SJSA1 (cell line): ENCODE results near the gene EHBP1. TPM values are rescaled to one million over a fixed set of nuclear protein-coding genes. Genes with fewer than 3 reads are reported as not detected.
A peak's percentile ranks its signal among the peaks of the same experiment; 100 is the strongest.

Source experiments
- DNase-seq, 2 experiments: peaks; one replicate each; pipeline ENCODE4 v3.0.0-alpha.2; 2015 to 2020; ENCODE audit warnings: low spot score in 2 of 2, low read depth in 1 of 2
- H3K27ac ChIP-seq: fragments of 250-450 bp; sonication (Bioruptor Pico); 2 replicates; pipeline ENCODE4 v1.5.1; 2020; ENCODE audit warnings: mild to moderate bottlenecking, moderate library complexity
- H3K27me3 ChIP-seq: fragments of 250-450 bp; sonication (Bioruptor Pico); replicated peaks from 2 replicates; pipeline ENCODE4 v1.5.1; 2020; ENCODE audit warnings: mild to moderate bottlenecking, moderate library complexity
- H3K36me3 ChIP-seq: fragments of 250-450 bp; sonication (Bioruptor Pico); 2 replicates; pipeline ENCODE4 v1.5.1; 2020; ENCODE audit warnings: mild to moderate bottlenecking
- H3K4me1 ChIP-seq: fragments of 250-450 bp; sonication (Bioruptor Pico); replicated peaks from 2 replicates; pipeline ENCODE4 v1.6.1; 2021; ENCODE audit warnings: mild to moderate bottlenecking
- H3K4me3 ChIP-seq: fragments of 250-450 bp; sonication (Bioruptor Pico); 2 replicates; pipeline ENCODE4 v1.5.1; 2020; ENCODE audit warnings: mild to moderate bottlenecking
- H3K9me3 ChIP-seq: fragments of 250-450 bp; sonication (Bioruptor Pico); replicated peaks from 2 replicates; pipeline ENCODE4 v1.5.1; 2020; ENCODE audit warnings: mild to moderate bottlenecking
- total RNA-seq: library from RNA; depleted of rRNA; stranded (reverse); fragments of >200 nt; shearing (Covaris generic); gene quantifications from 2 replicates; pipeline ENCODE4 v1.2.3, GENCODE V29; 2014

Gene EHBP1
- total RNA-seq, 1 experiment from 2014 or later = 60.1 TPM

GRCh38 chr2:62731275-62731674 is 25.8 kb downstream of the EHBP1 start:
- peaks cover 2% of the 10 kb centered on the region; the same call in 1 of the 2 replicates for H3K9me3 ChIP-seq
- DNase-seq = no peak
- no peak overlapping the region for H3K4me3 ChIP-seq
- no peaks in the 10 kb centered on the region for H3K27me3 ChIP-seq
- no peaks in the 10 kb centered on the region for H3K36me3 ChIP-seq
- no peak overlapping the region for H3K27ac ChIP-seq
- peaks cover 13% of the 10 kb centered on the region for H3K4me1 ChIP-seq

DNA sequence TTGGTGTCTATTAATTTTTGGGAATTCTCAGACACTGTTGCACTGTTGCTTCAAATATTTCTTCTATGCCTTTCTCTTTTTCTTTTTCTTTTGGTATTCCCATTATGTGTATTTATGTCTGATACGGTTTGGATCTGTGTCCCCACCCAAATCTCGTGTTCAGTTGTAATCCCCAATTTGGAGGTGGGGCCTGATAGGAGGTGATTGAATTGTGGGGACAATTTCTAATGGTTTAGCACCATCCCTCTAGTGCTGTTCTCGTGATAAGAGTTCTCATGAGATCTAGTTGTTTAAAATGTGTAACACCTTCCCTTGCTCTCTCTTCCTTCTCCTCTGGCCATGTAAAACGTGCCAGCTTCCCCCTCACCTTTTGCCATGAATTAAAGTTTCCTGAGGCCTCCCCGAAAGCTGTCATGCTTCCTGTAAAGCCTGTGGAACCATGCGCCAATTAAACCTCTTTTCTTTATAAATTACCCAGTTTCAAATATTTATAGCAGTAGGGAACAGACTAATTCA is 26.8 kb downstream of the EHBP1 start:
- peaks cover 2% of the 10 kb centered on the region; the same call in 1 of the 2 replicates for H3K9me3 ChIP-seq
- H3K27ac ChIP-seq = no peak overlapping the region
- no peak overlapping the region for H3K4me3 ChIP-seq
- H3K27me3 ChIP-seq = no peaks in the 10 kb centered on the region
- H3K4me1 ChIP-seq = peaks cover 13% of the 10 kb centered on the region
- no peaks in the 10 kb centered on the region for H3K36me3 ChIP-seq
- DNase-seq = no peak

- Histone ChIP-seq H3K4me3 (no peak overlapping the region), H3K27ac (0 out of 2 replicates have a peak overlapping the region, but pooled peaks have one; percentile 9), H3K9me3 (peaks cover 2% of the 10 kb centered on the region; the same call in 1 of the 2 replicates), H3K27me3 (no peaks in the 10 kb centered on the region), H3K4me1 (peaks cover 13% of the 10 kb centered on the region), H3K36me3 (no peaks in the 10 kb centered on the region)
- peak in 1 of 2 experiments; percentile 15 for DNase-seq
These were observed 28.0 kb downstream of the EHBP1 start for GRCh38 chr2:62733546-62733945.

DNA sequence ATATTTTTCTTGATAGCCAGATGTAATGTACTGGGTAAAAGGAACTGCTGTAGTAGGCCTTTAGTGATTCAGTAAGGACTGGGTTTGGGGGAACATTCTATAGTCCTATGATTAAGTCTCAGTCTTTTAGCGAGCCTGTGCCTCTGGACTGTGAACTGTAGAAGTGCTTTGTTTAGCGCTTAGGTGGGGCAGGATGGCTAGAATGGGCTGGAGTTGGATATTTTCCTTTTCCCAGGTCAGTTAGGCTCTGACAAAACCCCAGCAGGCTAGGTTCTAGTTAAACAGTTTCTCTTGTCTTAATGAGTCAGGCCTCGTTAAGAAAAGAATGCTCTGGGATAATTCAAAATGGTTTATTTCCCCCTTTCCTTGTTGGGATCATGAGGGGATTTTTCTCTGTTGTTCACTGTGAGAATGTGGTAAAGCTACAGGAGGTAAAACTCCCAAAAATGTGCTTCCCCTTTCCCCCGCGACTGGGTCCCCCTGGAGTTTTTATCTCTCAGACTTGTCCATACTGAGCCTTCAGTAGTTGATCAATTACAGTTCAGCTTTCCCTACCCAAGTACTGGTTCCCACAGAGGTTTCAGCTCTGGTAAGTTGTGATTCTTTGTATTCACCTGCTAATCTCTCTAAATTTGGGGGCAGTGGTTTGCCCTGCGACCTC is 31.5 kb downstream of the EHBP1 start:
- Histone ChIP-seq H3K27ac (no peak overlapping the region), H3K27me3 (no peaks in the 10 kb centered on the region), H3K9me3 (no peaks in the 10 kb centered on the region), H3K36me3 (no peaks in the 10 kb centered on the region), H3K4me1 (peaks cover 27% of the 10 kb centered on the region), H3K4me3 (no peak overlapping the region)
- DNase-seq = no peak

- Histone ChIP-seq H3K4me3 (no peak overlapping the region), H3K36me3 (no peaks in the 10 kb centered on the region), H3K27ac (no peak overlapping the region), H3K4me1 (peaks cover 33% of the 10 kb centered on the region), H3K27me3 (no peaks in the 10 kb centered on the region), H3K9me3 (no peaks in the 10 kb centered on the region)
- DNase-seq = no peak
These were observed 33.7 kb downstream of the EHBP1 start for GRCh38 chr2:62738981-62739936.

DNA sequence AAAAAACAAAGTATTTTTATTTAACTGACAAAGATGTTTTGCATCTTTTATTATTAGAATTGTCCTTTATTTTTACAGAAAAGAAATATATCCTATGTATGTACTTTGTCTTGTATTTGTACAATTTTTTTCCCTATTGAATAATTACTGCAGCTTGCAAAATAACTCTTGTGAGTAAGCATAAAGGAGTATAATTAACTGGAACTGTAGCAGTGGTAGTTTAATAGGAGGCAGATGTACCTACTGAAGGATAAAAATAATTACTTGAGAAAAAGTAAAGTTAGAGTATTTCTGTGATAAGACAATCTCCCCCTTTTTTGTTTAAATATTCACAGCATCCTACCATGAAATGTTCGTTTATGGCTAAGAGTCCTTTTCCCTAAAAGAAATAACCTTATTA is 34.7 kb downstream of the EHBP1 start:
- no peak overlapping the region for H3K27ac ChIP-seq
- no peaks in the 10 kb centered on the region for H3K27me3 ChIP-seq
- peaks cover 33% of the 10 kb centered on the region for H3K4me1 ChIP-seq
- H3K36me3 ChIP-seq = no peaks in the 10 kb centered on the region
- H3K9me3 ChIP-seq = no peaks in the 10 kb centered on the region
- DNase-seq = no peak
- H3K4me3 ChIP-seq = no peak overlapping the region

- Histone ChIP-seq H3K27ac (no peak overlapping the region), H3K9me3 (no peaks in the 10 kb centered on the region), H3K36me3 (no peaks in the 10 kb centered on the region), H3K4me1 (peaks cover 29% of the 10 kb centered on the region), H3K4me3 (no peak overlapping the region), H3K27me3 (no peaks in the 10 kb centered on the region)
- DNase-seq = no peak
These were observed 35.6 kb downstream of the EHBP1 start for GRCh38 chr2:62741127-62741526.

- Histone ChIP-seq H3K27ac (peak overlapping the region; percentile 47), H3K9me3 (no peaks in the 10 kb centered on the region), H3K4me1 (peaks cover 29% of the 10 kb centered on the region), H3K4me3 (no peak overlapping the region), H3K27me3 (no peaks in the 10 kb centered on the region), H3K36me3 (no peaks in the 10 kb centered on the region)
- peak in 1 of 2 experiments; percentile 59 for DNase-seq
These were observed 36.6 kb downstream of the EHBP1 start for GRCh38 chr2:62741954-62742722.

DNA sequence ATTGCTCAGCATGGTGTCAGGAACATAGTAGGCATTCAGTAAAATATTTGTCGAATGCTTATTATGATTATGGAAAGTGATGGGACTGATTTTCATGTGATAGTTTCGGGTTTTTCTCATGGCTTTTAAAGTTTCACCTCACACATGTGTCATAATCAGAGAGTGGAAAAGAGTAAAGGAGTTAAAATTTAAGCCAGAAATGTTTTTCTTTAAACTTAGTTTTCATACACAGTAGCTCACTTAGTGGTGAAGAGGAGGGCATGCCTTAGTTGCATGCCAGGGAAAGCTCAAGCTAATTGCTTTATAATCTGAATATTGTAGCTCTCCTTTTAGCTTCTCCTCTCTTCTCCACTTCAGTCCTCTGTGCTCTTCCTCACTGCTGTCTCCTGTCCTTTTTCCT is 38.0 kb downstream of the EHBP1 start:
- Histone ChIP-seq H3K36me3 (no peaks in the 10 kb centered on the region; the same call in 1 of the 2 replicates), H3K4me1 (peaks cover 29% of the 10 kb centered on the region), H3K4me3 (no peak overlapping the region), H3K27ac (no peak overlapping the region), H3K9me3 (no peaks in the 10 kb centered on the region), H3K27me3 (no peaks in the 10 kb centered on the region)
- no peak for DNase-seq

- Histone ChIP-seq H3K27ac (no peak overlapping the region), H3K9me3 (no peaks in the 10 kb centered on the region)
- no peak for DNase-seq
These were observed 39.1 kb downstream of the EHBP1 start for GRCh38 chr2:62744603-62745002.

GRCh38 chr2:62745891-62746481 is 40.5 kb downstream of the EHBP1 start:
- Histone ChIP-seq H3K4me1 (peaks cover 26% of the 10 kb centered on the region), H3K4me3 (no peak overlapping the region), H3K27ac (no peak overlapping the region), H3K27me3 (no peaks in the 10 kb centered on the region), H3K9me3 (no peaks in the 10 kb centered on the region), H3K36me3 (peaks cover 3% of the 10 kb centered on the region)
- DNase-seq = no peak

More at GRCh38 chr2:62744603-62745002, 39.1 kb downstream of the EHBP1 start:
- Histone ChIP-seq H3K36me3 (peaks cover 3% of the 10 kb centered on the region), H3K27me3 (no peaks in the 10 kb centered on the region), H3K4me3 (no peak overlapping the region), H3K4me1 (peaks cover 29% of the 10 kb centered on the region)

DNA sequence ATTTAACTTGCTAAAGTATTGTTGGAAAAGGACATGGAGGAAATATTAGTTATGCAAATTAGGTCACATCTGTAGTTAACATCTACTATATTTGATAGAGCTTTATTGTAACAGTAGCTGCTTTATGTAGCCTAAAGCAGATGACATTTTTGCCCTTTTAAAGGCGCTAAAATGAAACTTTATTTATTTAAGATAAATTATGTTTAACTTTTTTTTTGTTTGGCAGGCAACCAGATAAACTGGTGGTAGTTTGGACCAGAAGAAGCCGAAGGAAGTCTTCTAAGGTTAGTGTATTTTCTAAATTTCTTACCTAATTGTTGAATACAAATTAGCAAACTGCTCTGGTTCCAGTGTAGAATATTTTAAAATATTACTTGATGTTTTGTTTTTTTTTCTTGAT is 41.7 kb downstream of the EHBP1 start:
- Histone ChIP-seq H3K36me3 (peaks cover 3% of the 10 kb centered on the region), H3K27me3 (no peaks in the 10 kb centered on the region), H3K4me3 (no peak overlapping the region), H3K27ac (no peak overlapping the region), H3K4me1 (peaks cover 14% of the 10 kb centered on the region), H3K9me3 (no peaks in the 10 kb centered on the region)
- DNase-seq = no peak

DNA sequence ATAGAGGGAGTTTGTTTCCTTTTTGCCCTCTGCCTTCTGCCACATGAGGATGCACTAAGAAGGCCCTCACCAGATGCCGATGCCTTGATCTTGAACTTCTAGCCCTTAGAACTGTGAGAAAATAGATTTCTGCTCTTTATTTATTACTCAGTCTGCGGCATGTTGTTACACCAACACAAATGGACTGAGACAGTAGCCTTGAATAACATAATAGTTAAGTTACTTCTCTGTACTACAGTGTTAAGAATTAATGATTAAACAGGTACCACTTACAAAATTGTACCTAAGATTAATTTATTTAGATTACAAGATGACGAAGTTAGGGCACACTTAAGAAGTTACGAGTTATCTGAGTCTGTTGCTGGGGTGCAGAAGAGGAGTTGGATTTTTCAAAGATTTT is 42.4 kb downstream of the EHBP1 start:
- Histone ChIP-seq H3K4me1 (peaks cover 7% of the 10 kb centered on the region), H3K4me3 (no peak overlapping the region), H3K9me3 (no peaks in the 10 kb centered on the region), H3K27ac (no peak overlapping the region), H3K27me3 (no peaks in the 10 kb centered on the region), H3K36me3 (peaks cover 3% of the 10 kb centered on the region)
- DNase-seq = no peak
